Chondrocyte (in vitro differentiated cells): Measurements from ENCODE around the gene CTXN2. TPM values are rescaled to one million over a fixed set of nuclear protein-coding genes. Genes with fewer than 3 reads are reported as not detected.

ENCODE experiments used
- DNase-seq: peaks from one replicate; pipeline ENCODE4 v3.0.0; 2021; ENCODE audit warnings: mixed read lengths, low spot score
- H3K27ac Mint-ChIP-seq: one replicate; pipeline ENCODE4 v1.8.0; 2021; ENCODE audit warnings: mild to moderate bottlenecking, moderate library complexity, mixed read lengths; ENCODE audit not compliant: unreplicated experiment
- H3K27me3 Mint-ChIP-seq: 2 replicates; pipeline ENCODE4 v1.8.0; 2021; ENCODE audit warnings: low read depth, mixed read lengths
- H3K36me3 Mint-ChIP-seq: 2 replicates; pipeline ENCODE4 v1.8.0; 2021; ENCODE audit warnings: low read depth, mixed read lengths
- H3K4me1 Mint-ChIP-seq: 2 replicates; pipeline ENCODE4 v1.8.0; 2021; ENCODE audit warnings: low read depth, mild to moderate bottlenecking, mixed read lengths
- H3K4me3 Mint-ChIP-seq: one replicate; pipeline ENCODE4 v1.8.0; 2021; ENCODE audit warnings: mild to moderate bottlenecking, moderate library complexity, mixed read lengths; ENCODE audit not compliant: unreplicated experiment
- H3K9me3 Mint-ChIP-seq: 2 replicates; pipeline ENCODE4 v1.8.0; 2021; ENCODE audit warnings: low read depth, mixed read lengths
- CTCF ChIP-seq: fragments of 200-600 bp; sonication (generic); IDR thresholded peaks from 2 replicates; pipeline ENCODE4 v1.5.0; 2021; ENCODE audit warnings: antibody characterized with exemption, mild to moderate bottlenecking, moderate library complexity
- long read RNA-seq: library from polyadenylated mRNA; stranded (forward); transcript quantifications from one replicate; pipeline ENCODE4 v2.0.0, GENCODE V29; 2021
- total RNA-seq: library from RNA; stranded (reverse); gene quantifications from 3 replicates; pipeline ENCODE4 v1.2.1, GENCODE V29; 2021

The CTXN2 gene
- not detected in 3 replicates for total RNA-seq
- long read RNA-seq, result 0 reads

DNA sequence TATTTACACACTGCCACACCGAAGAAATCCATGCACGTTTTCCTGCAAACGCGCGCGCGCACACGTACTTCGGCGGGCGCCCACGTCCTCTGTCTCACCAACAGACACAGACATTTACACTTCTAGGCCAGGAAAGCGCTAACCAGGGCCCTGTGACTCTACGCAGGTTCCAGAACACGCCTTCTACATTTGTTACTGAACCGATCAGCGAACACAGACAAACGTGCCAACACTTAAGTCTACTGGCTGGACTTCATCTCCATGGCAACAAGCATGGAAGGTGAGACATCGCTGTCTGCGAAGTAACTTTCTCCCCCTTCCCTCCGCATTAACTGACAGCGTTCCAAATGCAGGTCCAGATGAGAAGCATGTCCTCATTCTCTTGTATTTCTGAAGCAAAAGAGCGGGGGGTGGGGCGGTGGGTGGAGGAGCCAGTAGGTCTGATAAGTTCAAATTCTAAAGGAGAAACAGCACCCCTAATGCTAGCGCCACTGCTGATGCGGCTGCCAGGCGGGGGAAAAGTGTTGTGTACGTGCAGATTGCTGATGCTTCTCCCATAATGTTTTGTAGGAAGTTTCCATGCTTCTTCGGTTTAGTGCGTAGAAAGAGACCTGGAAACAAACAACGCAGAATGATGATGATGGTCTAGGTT lies at the start of gene CTXN2:
Gene CTXN2, plus strand, starts transcription at position 92 of the 652 bp plus-strand sequence. CDS start 9,636 bp downstream, outside the sequence.
- no peak within 1 kb of the TSS for H3K4me3 Mint-ChIP-seq
- TF ChIP-seq CTCF, result no peak
- H3K36me3 Mint-ChIP-seq, result no peaks in the 10 kb centered on the region
- no peak within 1 kb of the TSS for H3K27ac Mint-ChIP-seq
- H3K27me3 Mint-ChIP-seq, result peaks cover 25% of the 10 kb centered on the region
- H3K9me3 Mint-ChIP-seq, result no peaks in the 10 kb centered on the region
- no peak for DNase-seq
- H3K4me1 Mint-ChIP-seq, result peaks cover 5% of the 10 kb centered on the region

DNA sequence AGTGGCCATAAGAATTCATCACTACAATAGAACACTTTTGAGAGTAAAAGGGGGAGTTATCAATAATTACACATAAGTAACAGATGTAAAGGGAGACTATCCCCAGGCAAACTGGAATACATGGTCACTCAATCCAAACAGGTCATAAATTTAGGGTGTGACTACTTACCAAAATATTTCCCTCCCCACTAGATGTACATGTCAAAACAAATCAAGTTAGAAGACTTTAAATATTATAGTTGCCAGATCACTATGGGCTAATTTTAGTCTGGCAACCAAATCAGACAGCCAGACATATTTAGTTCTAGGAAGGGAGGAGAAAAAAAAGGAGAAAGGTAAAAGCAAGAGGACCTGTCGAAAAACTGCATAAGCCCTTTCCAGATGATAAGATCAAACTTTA lies 47.6 kb upstream of the CTXN2 start:
- TF ChIP-seq CTCF, result no peak
- peaks cover 28% of the 10 kb centered on the region for H3K4me1 Mint-ChIP-seq
- H3K9me3 Mint-ChIP-seq, result no peaks in the 10 kb centered on the region
- H3K4me3 Mint-ChIP-seq, result no peak overlapping the region
- no peak overlapping the region for H3K27ac Mint-ChIP-seq
- DNase-seq, result no peak
- no peaks in the 10 kb centered on the region for H3K27me3 Mint-ChIP-seq
- peaks cover 3% of the 10 kb centered on the region for H3K36me3 Mint-ChIP-seq

DNA sequence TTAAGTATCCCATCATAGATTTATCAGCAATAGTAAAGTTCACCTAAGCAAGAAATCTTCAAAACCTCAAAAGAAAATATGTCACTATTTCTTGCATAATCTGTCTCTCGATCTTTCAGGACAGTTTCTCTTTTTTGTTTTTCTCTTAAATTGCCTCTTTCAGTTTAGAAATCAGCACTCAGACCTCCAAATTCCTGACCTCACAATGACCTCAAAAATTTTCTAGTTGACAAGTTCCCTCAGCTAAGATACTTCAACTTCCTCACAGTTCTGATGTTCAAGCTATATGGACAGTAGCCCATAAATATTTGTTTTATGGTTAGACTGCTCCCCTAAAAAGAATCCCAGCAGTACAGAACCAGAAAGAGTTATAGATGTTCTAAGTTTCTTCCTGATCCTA lies 46.6 kb upstream of the CTXN2 start:
- TF ChIP-seq CTCF, result no peak
- no peak for DNase-seq
- H3K27ac Mint-ChIP-seq, result no peak overlapping the region
- no peaks in the 10 kb centered on the region for H3K27me3 Mint-ChIP-seq
- H3K36me3 Mint-ChIP-seq, result peaks cover 3% of the 10 kb centered on the region
- no peaks in the 10 kb centered on the region for H3K9me3 Mint-ChIP-seq
- no peak overlapping the region for H3K4me3 Mint-ChIP-seq
- peaks cover 32% of the 10 kb centered on the region for H3K4me1 Mint-ChIP-seq

- no peaks in the 10 kb centered on the region for H3K9me3 Mint-ChIP-seq
- H3K36me3 Mint-ChIP-seq, result peaks cover 3% of the 10 kb centered on the region
- no peak overlapping the region for H3K27ac Mint-ChIP-seq
- no peaks in the 10 kb centered on the region for H3K27me3 Mint-ChIP-seq
- peaks cover 36% of the 10 kb centered on the region for H3K4me1 Mint-ChIP-seq
- DNase-seq, result no peak
- TF ChIP-seq CTCF, result no peak
- no peak overlapping the region for H3K4me3 Mint-ChIP-seq
Measured at GRCh38 chr15:48145923-48146322, 45.5 kb upstream of the CTXN2 start.

DNA sequence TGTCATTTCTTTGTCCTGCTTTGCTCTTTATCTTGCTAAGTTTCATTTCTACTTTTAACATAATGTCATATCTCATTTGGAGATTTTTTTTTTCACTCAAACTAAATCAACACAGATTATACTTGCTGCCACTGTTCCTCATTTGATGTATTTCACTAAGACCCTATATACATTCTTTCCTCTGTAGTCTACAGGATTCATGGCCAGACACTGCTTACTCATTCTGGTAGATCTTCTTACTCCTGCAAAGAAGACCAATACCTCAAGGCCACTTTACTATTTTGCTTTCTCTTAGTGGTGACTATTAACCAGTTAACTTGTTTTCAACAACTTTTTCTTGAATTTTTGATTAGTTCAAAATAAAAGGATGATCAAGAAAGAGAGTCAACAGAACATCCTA lies 44.1 kb upstream of the CTXN2 start:
- Mint-ChIP-seq H3K27ac (no peak overlapping the region), H3K4me3 (no peak overlapping the region), H3K36me3 (peaks cover 11% of the 10 kb centered on the region), H3K27me3 (no peaks in the 10 kb centered on the region), H3K9me3 (no peaks in the 10 kb centered on the region), H3K4me1 (peaks cover 36% of the 10 kb centered on the region)
- TF ChIP-seq CTCF, result no peak
- no peak for DNase-seq
